Raji (cell line): ENCODE results near the gene TMEM52B.

Source experiments
- POLR2A ChIP-seq: IDR thresholded peaks from 2 replicates; pipeline ENCODE4 v1.6.1; 2011; ENCODE audit warnings: low read depth, low read length, control low read depth; ENCODE audit not compliant: insufficient read depth

Gene TMEM52B

DNA sequence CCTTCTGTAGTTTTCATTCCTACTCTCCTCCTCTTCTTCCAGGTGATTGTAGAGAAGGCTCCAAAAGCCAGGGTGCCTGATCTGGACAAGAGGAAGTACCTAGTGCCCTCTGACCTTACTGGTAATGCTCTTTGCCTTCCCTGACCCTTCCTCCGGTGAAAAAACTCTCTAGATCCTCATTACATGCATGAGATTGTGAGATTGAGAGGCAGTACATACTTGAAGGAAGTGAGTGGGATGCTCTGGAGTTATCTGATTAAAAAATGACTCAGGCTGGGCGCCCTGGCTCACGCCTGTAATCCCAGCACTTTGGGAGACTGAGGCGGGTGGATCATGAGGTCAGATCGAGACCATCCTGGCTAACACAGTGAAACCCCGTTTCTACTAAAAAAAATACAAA, 39.2 kb downstream of the TMEM52B start:
- TF ChIP-seq POLR2A, result no peak

DNA sequence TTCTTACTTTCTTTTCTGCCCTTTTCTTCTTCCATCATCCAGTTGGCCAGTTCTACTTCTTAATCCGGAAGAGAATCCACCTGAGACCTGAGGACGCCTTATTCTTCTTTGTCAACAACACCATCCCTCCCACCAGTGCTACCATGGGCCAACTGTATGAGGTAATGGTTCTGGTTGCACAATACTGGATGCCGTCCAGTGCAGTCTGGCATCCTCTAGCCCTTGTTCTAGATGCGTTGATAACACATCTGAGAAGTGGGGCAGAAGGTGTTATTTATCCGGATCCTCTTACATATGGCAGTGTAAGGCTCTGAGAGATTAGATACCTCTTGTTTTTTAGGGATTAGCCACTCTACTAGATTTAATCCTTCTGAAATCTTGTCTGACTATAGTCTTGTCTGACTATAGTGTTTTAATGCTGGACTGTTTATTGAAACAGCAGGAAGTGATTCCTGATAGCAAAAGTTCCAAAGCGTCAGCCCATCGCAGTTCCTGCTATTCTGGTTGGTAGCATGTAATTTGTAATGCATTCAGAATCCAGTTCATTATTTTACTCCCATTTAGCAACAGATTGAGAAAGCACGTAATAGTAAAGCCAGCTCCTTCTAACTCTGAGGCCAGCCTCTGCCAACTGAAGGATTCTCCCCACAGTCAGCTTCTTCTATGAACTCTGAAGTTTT, 41.7 kb downstream of the TMEM52B start:
- no peak for TF ChIP-seq POLR2A

DNA sequence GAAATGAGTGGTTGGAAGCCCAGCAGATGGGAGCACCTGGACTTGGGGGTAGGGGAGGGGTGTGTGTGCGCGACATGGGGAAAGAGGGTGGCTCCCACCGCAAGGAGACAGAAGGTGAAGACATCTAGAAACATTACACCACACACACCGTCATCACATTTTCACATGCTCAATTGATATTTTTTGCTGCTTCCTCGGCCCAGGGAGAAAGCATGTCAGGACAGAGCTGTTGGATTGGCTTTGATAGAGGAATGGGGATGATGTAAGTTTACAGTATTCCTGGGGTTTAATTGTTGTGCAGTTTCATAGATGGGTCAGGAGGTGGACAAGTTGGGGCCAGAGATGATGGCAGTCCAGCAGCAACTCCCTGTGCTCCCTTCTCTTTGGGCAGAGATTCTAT, 43.0 kb downstream of the TMEM52B start:
- TF ChIP-seq POLR2A, result no peak

DNA sequence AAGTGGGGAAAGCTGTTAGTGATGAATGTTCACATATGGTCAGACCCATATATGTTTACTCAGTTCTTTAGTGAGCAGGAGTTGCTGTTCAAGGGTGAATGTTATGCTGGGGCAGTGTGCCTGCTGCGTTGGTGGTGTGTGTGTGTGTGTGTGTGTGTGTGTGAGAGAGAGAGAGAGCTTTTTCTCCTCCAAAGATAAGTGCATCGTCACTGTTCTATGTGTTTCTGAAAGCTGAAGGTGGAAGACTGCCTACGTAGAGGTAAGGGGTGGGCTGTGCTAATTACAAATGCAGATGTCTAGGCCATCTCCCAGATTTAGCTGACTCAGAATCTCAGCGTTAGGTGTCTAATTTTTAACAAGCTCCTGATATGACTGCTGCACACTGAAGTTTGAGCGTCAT, 44.4 kb downstream of the TMEM52B start:
- no peak for TF ChIP-seq POLR2A

DNA sequence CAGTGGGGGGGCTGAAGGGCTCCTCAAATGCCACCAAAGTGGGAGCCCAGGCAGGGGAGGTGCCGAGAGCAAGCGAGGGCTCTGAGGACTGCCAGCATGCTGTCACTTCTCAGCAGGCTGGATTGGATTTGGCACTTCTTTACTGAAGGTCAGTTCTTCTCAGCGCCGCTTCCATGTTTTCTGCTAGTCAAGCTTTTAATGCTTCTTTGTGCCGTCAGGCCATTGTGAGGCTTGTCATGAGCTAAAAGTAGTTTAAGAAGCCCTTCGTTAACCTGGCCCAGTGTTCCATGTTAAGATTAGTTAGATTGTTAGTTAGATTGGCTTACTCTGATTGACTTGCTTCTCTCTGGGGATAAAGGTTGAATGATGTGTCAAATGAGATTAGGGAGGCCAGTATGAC, 47.3 kb downstream of the TMEM52B start:
- no peak for TF ChIP-seq POLR2A

DNA sequence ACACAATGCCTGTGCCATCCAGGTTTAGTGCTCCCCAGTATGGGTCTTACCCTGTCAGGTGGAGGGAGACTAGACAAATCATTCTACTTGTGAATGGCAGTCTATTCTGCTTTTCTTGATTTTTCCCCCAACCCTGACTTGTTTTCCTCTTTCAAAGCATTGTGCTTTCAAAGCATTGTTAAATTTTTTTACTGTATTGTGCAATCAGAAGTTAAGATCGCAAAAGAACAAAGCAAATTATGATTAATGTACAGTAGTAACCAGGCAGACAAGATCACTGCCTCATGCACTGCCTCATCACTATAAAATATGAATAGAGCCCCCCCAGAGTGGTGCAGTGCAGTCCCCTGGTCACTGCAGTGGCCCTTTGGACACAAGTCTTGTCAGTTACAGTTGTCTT, 47.9 kb downstream of the TMEM52B start:
- TF ChIP-seq POLR2A, result no peak

DNA sequence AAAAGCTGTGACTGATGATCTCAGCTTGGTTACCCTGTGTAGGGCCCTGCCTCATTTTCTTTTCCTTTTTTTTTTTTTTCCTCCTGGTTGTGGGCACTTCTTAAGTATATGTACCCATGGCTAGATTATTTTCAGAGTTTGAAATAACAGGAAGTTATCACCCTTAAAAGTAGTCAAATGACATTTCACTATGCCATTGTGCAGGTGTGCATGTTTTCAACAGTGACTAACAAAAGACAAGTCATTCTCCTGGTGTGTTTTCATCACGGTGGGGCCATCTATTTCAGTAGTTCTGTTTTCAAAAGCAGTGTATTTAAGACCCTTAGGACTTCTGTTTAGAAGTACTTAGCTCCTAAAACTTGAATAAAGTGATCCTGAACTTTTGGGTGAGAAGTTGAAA, 48.8 kb downstream of the TMEM52B start:
- no peak for TF ChIP-seq POLR2A

DNA sequence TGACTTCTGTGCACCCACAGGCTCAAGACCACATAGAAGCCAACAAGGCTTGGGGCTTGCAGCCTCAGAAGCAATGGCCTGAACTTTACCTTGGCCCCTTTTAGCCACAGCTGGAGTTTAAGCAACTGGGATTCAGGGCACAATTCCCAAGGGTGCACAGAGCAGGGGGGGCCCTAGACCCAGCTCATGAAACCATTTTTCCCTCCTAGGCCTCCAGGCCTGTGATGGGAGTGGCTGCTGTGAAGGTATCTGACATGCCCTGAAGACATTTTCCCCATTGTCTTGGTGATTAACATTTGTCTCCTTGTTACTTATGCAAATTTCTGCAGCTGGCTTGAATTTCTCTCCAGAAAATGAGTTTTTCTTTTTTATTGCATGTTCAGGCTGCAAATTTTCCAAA, 55.7 kb downstream of the TMEM52B start:
- TF ChIP-seq POLR2A, result no peak

DNA sequence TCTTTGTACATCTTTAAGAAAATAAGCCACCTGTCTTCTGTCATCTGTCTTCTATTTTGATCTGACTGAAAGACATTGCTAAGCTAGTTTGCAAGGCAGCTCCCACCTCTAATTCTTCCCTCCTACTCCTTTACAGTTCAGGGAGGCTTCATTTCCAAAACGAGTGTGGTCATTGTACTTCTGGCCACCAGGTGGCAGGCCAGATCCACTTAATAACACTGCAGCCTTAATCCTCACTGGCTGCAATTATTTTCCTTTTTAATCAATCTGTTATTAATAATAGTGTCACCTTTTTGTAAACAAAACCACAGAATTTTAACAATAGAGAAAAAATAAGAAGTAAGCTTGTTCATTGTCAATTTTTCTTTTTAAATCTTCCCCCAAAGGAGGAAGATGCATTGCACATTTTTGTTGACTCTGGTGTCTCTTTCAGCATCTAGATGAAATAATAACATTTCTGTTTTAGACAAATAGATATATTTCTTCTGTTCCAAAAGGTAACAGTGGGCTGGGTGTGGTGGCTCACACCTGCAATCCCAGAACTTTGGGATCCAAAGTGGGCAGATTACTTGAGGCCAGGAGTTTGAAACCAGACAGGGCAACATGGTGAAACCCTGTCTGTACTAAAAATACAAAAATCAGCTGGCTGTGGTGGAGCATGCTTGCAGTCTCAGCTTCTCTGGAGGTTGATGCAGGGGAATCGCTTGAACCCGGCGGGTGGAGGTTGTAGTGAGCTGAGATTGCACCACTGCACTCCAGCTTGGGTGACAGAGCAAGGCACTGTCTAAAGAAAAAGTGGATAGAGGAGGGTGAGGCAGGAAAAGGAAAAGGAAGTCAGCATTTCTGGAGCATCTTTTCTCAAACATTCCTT, 57.2 kb downstream of the TMEM52B start:
- TF ChIP-seq POLR2A, result no peak

DNA sequence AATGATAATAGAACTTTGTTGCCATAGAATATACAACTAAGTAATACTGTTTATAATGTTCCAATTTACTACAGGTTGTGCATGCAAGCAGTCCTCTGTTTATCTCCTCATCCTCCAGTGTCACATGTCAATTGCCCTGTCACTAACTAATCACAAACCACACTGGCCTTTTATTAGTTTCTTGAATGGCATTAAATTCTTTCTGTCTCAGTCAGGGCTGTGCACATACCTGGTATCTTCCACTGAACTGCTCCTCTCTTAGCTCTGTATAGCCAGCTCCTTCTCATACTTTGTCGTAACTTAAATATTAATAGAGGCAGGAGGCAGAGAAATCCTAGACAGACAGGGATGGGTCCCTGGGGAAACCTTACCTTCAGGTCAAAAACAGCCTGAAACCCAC, 57.9 kb downstream of the TMEM52B start:
- TF ChIP-seq POLR2A, result no peak

DNA sequence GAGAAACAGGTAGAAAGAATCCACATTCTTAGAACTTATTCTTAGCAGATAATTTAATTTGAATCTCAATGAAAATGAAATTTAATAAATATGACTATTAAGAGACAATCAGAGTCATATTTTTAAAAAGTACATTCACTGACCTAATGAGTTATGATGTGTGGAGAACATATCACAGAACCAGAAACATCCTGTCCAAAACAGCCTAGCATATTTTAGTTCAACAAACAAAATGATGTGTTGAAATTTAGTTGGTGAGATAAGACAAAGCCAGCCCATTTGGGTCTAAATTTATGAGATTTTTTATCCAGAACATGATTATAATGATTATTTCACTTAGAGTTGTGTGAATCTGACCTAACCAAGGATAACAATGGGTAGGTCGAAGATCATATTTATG, 59.7 kb downstream of the TMEM52B start:
- TF ChIP-seq POLR2A, result no peak

DNA sequence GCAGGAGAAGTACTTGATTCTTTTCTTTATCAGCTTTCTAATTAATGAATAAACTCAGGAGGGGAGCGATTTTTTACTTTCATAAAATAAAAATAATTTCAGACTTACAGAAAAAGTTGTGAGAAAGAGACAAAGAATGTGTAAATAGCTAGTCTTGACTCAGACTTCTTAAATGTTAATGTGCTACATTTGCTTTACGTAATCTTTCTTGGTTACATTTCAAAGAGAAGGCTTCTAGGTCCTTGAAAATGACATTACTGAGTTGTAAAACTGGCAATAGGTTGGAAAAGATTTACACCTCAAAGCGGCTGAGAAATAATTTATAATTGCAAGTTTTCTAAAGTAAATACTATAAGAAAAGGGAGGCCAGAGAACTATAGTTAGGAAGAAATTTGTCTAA, 62.5 kb downstream of the TMEM52B start:
- no peak for TF ChIP-seq POLR2A
